ENCODE data around the gene ACYP1.

The ACYP1 gene

DNA sequence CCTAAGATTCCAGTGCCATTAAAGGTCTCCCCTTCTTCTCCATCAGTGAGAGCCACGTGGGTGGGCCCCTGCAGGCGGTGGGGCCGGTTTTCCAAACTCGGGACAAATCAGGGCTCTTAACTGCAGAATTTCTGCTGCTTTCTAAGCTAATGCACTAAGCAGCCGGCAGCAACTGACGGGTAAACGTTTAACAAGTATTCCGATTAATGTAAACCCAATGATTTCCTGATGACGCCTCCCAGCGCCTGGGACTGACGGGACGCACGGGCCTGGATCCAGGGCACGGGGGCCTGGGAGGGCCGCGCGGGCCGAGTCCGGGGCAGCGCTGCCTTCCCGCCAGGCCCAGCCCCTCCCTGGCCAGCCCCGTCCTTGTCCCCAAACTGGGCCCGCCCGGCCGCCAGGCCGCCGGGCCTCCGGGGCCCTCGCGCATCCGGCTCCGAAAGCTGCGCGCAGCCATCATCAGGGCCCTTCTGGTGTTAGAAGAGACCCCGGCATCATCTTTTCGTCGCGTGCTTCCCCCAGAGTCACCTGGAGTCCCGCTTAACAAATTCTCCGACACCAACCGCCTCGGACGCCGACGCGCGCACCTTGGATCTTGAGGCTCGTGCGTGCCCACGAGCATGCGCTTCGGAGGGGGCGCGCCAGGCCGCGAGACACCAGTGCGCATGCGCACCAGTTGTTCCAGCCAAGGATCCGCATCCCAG lies 12.8 kb downstream of the ACYP1 start, which contains the start of gene MLH3:
MLH3 (minus strand) TSS at position 616 of the 704 bp plus-strand sequence. CDS start 1,812 bp downstream, outside the sequence.
- peaks cover 13% of the 10 kb centered on the region for H3F3A ChIP-seq (ENCODE audit: control insufficient read depth, insufficient read depth)
- no peaks in the 10 kb centered on the region for H3K9me3 ChIP-seq (ENCODE audit: control insufficient read depth, insufficient read depth, low read length)
- peaks cover 26% of the 10 kb centered on the region for H3K4me1 ChIP-seq (ENCODE audit: control insufficient read depth, low read length)
- peak within 1 kb of the TSS; percentile 93 for H3K4me2 ChIP-seq (ENCODE audit: low read length)
- peak within 1 kb of the TSS; percentile 89 for H3K4me3 ChIP-seq (ENCODE audit: low read length)
- H3K36me3 ChIP-seq (ENCODE audit: control insufficient read depth, low read length), result peaks cover 32% of the 10 kb centered on the region
- peak within 1 kb of the TSS; percentile 20 for H3K27ac ChIP-seq (ENCODE audit: low read depth, low read length)
- no peaks in the 10 kb centered on the region for H4K20me1 ChIP-seq (ENCODE audit: control insufficient read depth, insufficient read depth, low read depth, low read length)
- H3K79me2 ChIP-seq (ENCODE audit: control insufficient read depth, low read length), result peaks cover 43% of the 10 kb centered on the region
- H3K9me2 ChIP-seq (replicated peaks; ENCODE audit: control insufficient read depth, low read length), result no peaks in the 10 kb centered on the region
- no peak for TF ChIP-seq EZH2phosphoT487 (IDR thresholded peaks at IDR 0.05; ENCODE audit: borderline replicate concordance, low read length)
- TF ChIP-seq, protein P1, sequence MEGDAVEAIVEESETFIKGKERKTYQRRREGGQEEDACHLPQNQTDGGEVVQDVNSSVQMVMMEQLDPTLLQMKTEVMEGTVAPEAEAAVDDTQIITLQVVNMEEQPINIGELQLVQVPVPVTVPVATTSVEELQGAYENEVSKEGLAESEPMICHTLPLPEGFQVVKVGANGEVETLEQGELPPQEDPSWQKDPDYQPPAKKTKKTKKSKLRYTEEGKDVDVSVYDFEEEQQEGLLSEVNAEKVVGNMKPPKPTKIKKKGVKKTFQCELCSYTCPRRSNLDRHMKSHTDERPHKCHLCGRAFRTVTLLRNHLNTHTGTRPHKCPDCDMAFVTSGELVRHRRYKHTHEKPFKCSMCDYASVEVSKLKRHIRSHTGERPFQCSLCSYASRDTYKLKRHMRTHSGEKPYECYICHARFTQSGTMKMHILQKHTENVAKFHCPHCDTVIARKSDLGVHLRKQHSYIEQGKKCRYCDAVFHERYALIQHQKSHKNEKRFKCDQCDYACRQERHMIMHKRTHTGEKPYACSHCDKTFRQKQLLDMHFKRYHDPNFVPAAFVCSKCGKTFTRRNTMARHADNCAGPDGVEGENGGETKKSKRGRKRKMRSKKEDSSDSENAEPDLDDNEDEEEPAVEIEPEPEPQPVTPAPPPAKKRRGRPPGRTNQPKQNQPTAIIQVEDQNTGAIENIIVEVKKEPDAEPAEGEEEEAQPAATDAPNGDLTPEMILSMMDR (IDR thresholded peaks at IDR 0.05; ENCODE audit: low read depth, low read length, poor library complexity, severe bottlenecking), result no peak
- H3K27me3 ChIP-seq (ENCODE audit: control insufficient read depth, low read length), result no peaks in the 10 kb centered on the region

DNA sequence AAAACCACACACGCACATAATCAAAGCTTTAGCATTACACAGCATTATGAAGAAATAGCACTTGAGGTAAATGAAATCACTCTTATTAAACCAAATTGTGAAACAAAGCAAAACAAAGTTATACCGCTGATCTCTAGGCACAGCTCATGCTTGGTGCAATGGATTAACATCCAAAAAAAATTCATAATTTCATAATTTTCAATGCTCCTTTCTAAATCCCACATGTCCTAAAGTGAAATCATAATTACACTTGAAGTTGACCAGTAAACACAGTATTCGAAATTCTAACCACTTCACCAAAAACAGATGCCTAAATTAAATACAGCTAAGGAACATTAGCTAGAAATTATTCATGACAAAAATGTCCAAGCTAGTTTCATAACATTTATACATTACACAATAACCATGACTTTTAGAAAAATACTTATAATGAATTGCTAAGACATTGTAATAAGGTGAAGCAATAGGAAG lies 14.1 kb downstream of the ACYP1 start:
- H3F3A ChIP-seq (ENCODE audit: control insufficient read depth, insufficient read depth), result peaks cover 13% of the 10 kb centered on the region
- H3K27ac ChIP-seq (ENCODE audit: low read depth, low read length), result no peak overlapping the region
- H3K9me2 ChIP-seq (replicated peaks; ENCODE audit: control insufficient read depth, low read length), result no peaks in the 10 kb centered on the region
- H3K4me1 ChIP-seq (ENCODE audit: control insufficient read depth, low read length), result peaks cover 26% of the 10 kb centered on the region
- TF ChIP-seq, protein P1 (IDR thresholded peaks at IDR 0.05; ENCODE audit: low read depth, low read length, poor library complexity, severe bottlenecking), result no peak
- TF ChIP-seq EZH2phosphoT487 (IDR thresholded peaks at IDR 0.05; ENCODE audit: borderline replicate concordance, low read length), result no peak
- H4K20me1 ChIP-seq (ENCODE audit: control insufficient read depth, insufficient read depth, low read depth, low read length), result no peaks in the 10 kb centered on the region
- H3K79me2 ChIP-seq (ENCODE audit: control insufficient read depth, low read length), result peaks cover 55% of the 10 kb centered on the region
- peak overlapping the region; percentile 89 for H3K4me3 ChIP-seq (ENCODE audit: low read length)
- no peaks in the 10 kb centered on the region for H3K9me3 ChIP-seq (ENCODE audit: control insufficient read depth, insufficient read depth, low read length)
- H3K36me3 ChIP-seq (ENCODE audit: control insufficient read depth, low read length), result peaks cover 29% of the 10 kb centered on the region
- H3K27me3 ChIP-seq (ENCODE audit: control insufficient read depth, low read length), result no peaks in the 10 kb centered on the region
- H3K4me2 ChIP-seq (ENCODE audit: low read length), result peak overlapping the region; percentile 93

DNA sequence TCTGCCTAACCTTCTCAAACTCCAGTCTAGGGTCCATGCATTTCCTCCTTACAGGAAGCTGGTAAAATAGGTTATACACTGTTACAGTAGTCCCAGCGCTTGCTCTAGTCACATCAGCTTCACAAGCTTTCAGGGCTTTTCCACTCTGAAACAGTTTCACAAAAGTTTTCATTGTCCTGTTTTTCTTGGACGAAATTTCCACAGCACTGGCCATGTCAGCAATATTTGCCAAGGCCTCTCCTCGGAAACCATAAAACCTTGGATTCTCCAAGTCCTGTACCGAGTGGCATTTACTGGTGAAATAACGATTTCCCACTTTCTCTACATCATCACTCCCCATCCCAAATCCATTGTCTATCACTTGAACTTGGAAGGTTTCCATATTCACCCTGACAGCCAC lies 14.7 kb downstream of the ACYP1 start:
- Histone ChIP-seq H3K4me2 (ENCODE audit: low read length) (peak overlapping the region; percentile 93; the same call in 1 of the 2 replicates), H3K9me3 (ENCODE audit: control insufficient read depth, insufficient read depth, low read length) (no peaks in the 10 kb centered on the region), H3K9me2 (replicated peaks; ENCODE audit: control insufficient read depth, low read length) (no peaks in the 10 kb centered on the region), H3K4me1 (ENCODE audit: control insufficient read depth, low read length) (peaks cover 26% of the 10 kb centered on the region), H3K27me3 (ENCODE audit: control insufficient read depth, low read length) (no peaks in the 10 kb centered on the region), H3K4me3 (ENCODE audit: low read length) (no peak overlapping the region), H3K79me2 (ENCODE audit: control insufficient read depth, low read length) (peaks cover 61% of the 10 kb centered on the region), H4K20me1 (ENCODE audit: control insufficient read depth, insufficient read depth, low read depth, low read length) (no peaks in the 10 kb centered on the region), H3K36me3 (ENCODE audit: control insufficient read depth, low read length) (peaks cover 32% of the 10 kb centered on the region), H3F3A (ENCODE audit: control insufficient read depth, insufficient read depth) (peaks cover 13% of the 10 kb centered on the region), H3K27ac (ENCODE audit: low read depth, low read length) (no peak overlapping the region)
- TF ChIP-seq EZH2phosphoT487 (IDR thresholded peaks at IDR 0.05; ENCODE audit: borderline replicate concordance, low read length), result no peak
- TF ChIP-seq, protein P1 (IDR thresholded peaks at IDR 0.05; ENCODE audit: low read depth, low read length, poor library complexity, severe bottlenecking), result no peak
